Suprapubic skin (tissue), 4 donors: ENCODE results near the gene TBC1D16. TPM values are rescaled to one million over a fixed set of nuclear protein-coding genes. Genes with fewer than 3 reads are reported as not detected.

Experiments
- DNase-seq, 2 donors: peaks; one replicate each; pipeline ENCODE4 v3.0.0-alpha.2; 2019; ENCODE audit warnings: low spot score in 2 of 2
- H3K27ac ChIP-seq: fragments of 200-600 bp; sonication (generic); one replicate; pipeline ENCODE4 v1.5.1; 2019
- H3K27me3 ChIP-seq: fragments of 200-600 bp; sonication (generic); one replicate; pipeline ENCODE4 v1.5.1; 2019
- H3K36me3 ChIP-seq: fragments of 200-600 bp; sonication (generic); one replicate; pipeline ENCODE4 v1.5.1; 2019
- H3K4me1 ChIP-seq: fragments of 200-600 bp; sonication (generic); one replicate; pipeline ENCODE4 v1.5.1; 2019
- H3K4me3 ChIP-seq: fragments of 200-600 bp; sonication (generic); one replicate; pipeline ENCODE4 v1.5.1; 2019; ENCODE audit warnings: mild to moderate bottlenecking
- H3K9me3 ChIP-seq: fragments of 200-600 bp; sonication (generic); one replicate; pipeline ENCODE4 v1.5.1; 2019
- CTCF ChIP-seq, 2 donors: fragments of 200-600 bp in 1 of 2; fragments of 450-650 bp in 1 of 2; sonication (generic) in 1 of 2; IDR thresholded peaks; one replicate each; pipeline ENCODE4 v1.5.1; 2016 to 2019; ENCODE audit warnings: antibody characterized with exemption in 2 of 2, mild to moderate bottlenecking in 1 of 2, moderate library complexity in 1 of 2
- EP300 ChIP-seq: sonication (generic); formaldehyde crosslinking; IDR thresholded peaks from one replicate; pipeline ENCODE4 v1.6.1; 2017; ENCODE audit warnings: antibody characterized with exemption
- POLR2A ChIP-seq, 2 donors: fragments of 450-650 bp; IDR thresholded peaks; one replicate each; pipeline ENCODE4 v1.6.1; 2017; ENCODE audit warnings: antibody characterized with exemption in 2 of 2, mild to moderate bottlenecking in 2 of 2, moderate library complexity in 2 of 2
- POLR2AphosphoS5 ChIP-seq, 3 donors: sonication (generic); formaldehyde crosslinking; IDR thresholded peaks; one replicate each; pipeline ENCODE4 v1.6.1; 2017; ENCODE audit warnings: antibody characterized with exemption in 3 of 3
- WGBS: methylation state at CpG from one replicate; pipeline ENCODE4 v1.1.5; 2018; 5-methylcytosine and 5-hydroxymethylcytosine counted together
- total RNA-seq, 4 donors: library from RNA; depleted of rRNA; stranded (reverse); fragments of >200 nt; gene quantifications; one replicate each; pipeline ENCODE4 v1.1.0, GENCODE V29; 2016

TBC1D16 gene
- total RNA-seq, 4 donors from 2014 or later, result 18.6 to 33.6 (median 22.7) TPM

GRCh38 chr17:79929257-79930061, 106.2 kb downstream of the TBC1D16 start:
- Histone ChIP-seq H3K36me3 (no peaks in the 10 kb centered on the region), H3K9me3 (no peaks in the 10 kb centered on the region), H3K27ac (no peak overlapping the region), H3K27me3 (peaks cover 75% of the 10 kb centered on the region), H3K4me3 (peak overlapping the region; percentile 33), H3K4me1 (peaks cover 23% of the 10 kb centered on the region)
- DNase-seq, result no peak
- no peak for TF ChIP-seq CTCF (IDR thresholded peaks at IDR 0.05)
- no peak for TF ChIP-seq EP300
- no peak for TF ChIP-seq POLR2AphosphoS5 (IDR thresholded peaks at IDR 0.05)
- no peak for TF ChIP-seq POLR2A (IDR thresholded peaks at IDR 0.05)
- WGBS, result 40% methylated on average over 13 of the region's 25 CpGs

- no peak for DNase-seq
- Histone ChIP-seq H3K4me1 (peaks cover 18% of the 10 kb centered on the region), H3K4me3 (no peak overlapping the region), H3K27ac (no peak overlapping the region), H3K9me3 (no peaks in the 10 kb centered on the region), H3K27me3 (peaks cover 80% of the 10 kb centered on the region), H3K36me3 (no peaks in the 10 kb centered on the region)
- TF ChIP-seq POLR2A (IDR thresholded peaks at IDR 0.05) (no peak), EP300 (no peak), POLR2AphosphoS5 (IDR thresholded peaks at IDR 0.05) (no peak), CTCF (IDR thresholded peaks at IDR 0.05) (no peak)
- WGBS, result 84% methylated on average over 12 of the region's 16 CpGs
Measured at GRCh38 chr17:79928502-79929256, 107.0 kb downstream of the TBC1D16 start.

- 82% methylated on average over 5 of the region's 13 CpGs for WGBS
- Histone ChIP-seq H3K4me3 (no peak overlapping the region), H3K27ac (no peak overlapping the region), H3K36me3 (no peaks in the 10 kb centered on the region), H3K4me1 (peaks cover 13% of the 10 kb centered on the region), H3K9me3 (no peaks in the 10 kb centered on the region), H3K27me3 (peaks cover 75% of the 10 kb centered on the region)
- no peak for DNase-seq
- TF ChIP-seq CTCF (IDR thresholded peaks at IDR 0.05), result no peak
Measured at GRCh38 chr17:79927688-79928501, 107.8 kb downstream of the TBC1D16 start.

GRCh38 chr17:79927136-79927661, 108.5 kb downstream of the TBC1D16 start:
- no peak overlapping the region for H3K4me3 ChIP-seq
- no peaks in the 10 kb centered on the region for H3K36me3 ChIP-seq
- H3K9me3 ChIP-seq, result no peaks in the 10 kb centered on the region
- WGBS, result 76% methylated on average over 22 of the region's 28 CpGs
- H3K27ac ChIP-seq, result no peak overlapping the region
- H3K27me3 ChIP-seq, result peaks cover 76% of the 10 kb centered on the region
- no peak for DNase-seq
- H3K4me1 ChIP-seq, result peaks cover 13% of the 10 kb centered on the region
- TF ChIP-seq POLR2A (IDR thresholded peaks at IDR 0.05) (no peak), EP300 (no peak)

- Histone ChIP-seq H3K4me3 (no peak overlapping the region), H3K4me1 (peaks cover 16% of the 10 kb centered on the region), H3K27ac (no peak overlapping the region), H3K27me3 (peaks cover 76% of the 10 kb centered on the region), H3K36me3 (no peaks in the 10 kb centered on the region), H3K9me3 (no peaks in the 10 kb centered on the region)
- DNase-seq, result no peak
- WGBS, result 93% methylated on average over 13 of the region's 18 CpGs
- TF ChIP-seq POLR2AphosphoS5 (IDR thresholded peaks at IDR 0.05), result no peak
- TF ChIP-seq CTCF (IDR thresholded peaks at IDR 0.05), result no peak
- no peak for TF ChIP-seq EP300
- no peak for TF ChIP-seq POLR2A (IDR thresholded peaks at IDR 0.05)
Measured at GRCh38 chr17:79926605-79927135, 109.0 kb downstream of the TBC1D16 start.
